SK-N-SH treated with all-trans-retinoic acid at 6 μM for 48 hours (cell line): ENCODE measurements around the gene ACSL5.

Source experiments
- ATAC-seq: fragments of 200-7000 bp; cut with Tn5 transposase; 3 replicates; pipeline ENCODE4 v1.9.1; 2020; ENCODE audit warnings: mild to moderate bottlenecking, moderate library complexity
- ARNTL ChIP-seq: fragments of 450-650 bp; formaldehyde crosslinking; IDR thresholded peaks from 2 replicates; pipeline ENCODE4 v1.5.0; 2020; ENCODE audit warnings: low read depth, mild to moderate bottlenecking, moderate library complexity, borderline replicate concordance
- BACH2 ChIP-seq: fragments of 250-450 bp; sonication (Bioruptor Pico); IDR thresholded peaks from 2 replicates; pipeline ENCODE4 v1.9.0; 2021; ENCODE audit warnings: mild to moderate bottlenecking, borderline replicate concordance
- CSDC2 ChIP-seq: fragments of 250-450 bp; sonication (Bioruptor Pico); IDR thresholded peaks from 2 replicates; pipeline ENCODE4 v1.5.0; 2020; ENCODE audit warnings: mild to moderate bottlenecking, moderate library complexity
- ESRRG ChIP-seq: fragments of 250-450 bp; sonication (Bioruptor Pico); IDR thresholded peaks from 2 replicates; pipeline ENCODE4 v1.6.1; 2021; ENCODE audit warnings: mild to moderate bottlenecking
- GLIS3 ChIP-seq: fragments of 250-450 bp; sonication (Bioruptor Pico); IDR thresholded peaks from 2 replicates; pipeline ENCODE4 v1.5.0; 2020; ENCODE audit warnings: mild to moderate bottlenecking, moderate library complexity
- ISL1 ChIP-seq: fragments of 250-450 bp; sonication (Bioruptor Pico); IDR thresholded peaks from 2 replicates; pipeline ENCODE4 v2.1.2; 2022; ENCODE audit warnings: mild to moderate bottlenecking, moderate library complexity
- OSR1 ChIP-seq: fragments of 250-450 bp; sonication (Bioruptor Pico); IDR thresholded peaks from 2 replicates; pipeline ENCODE4 v1.8.0; 2022; ENCODE audit warnings: moderate library complexity, mild to moderate bottlenecking, inconsistent platforms
- PPARA ChIP-seq: fragments of 250-450 bp; sonication (Bioruptor Pico); IDR thresholded peaks from 2 replicates; pipeline ENCODE4 v1.5.0; 2020; ENCODE audit warnings: mild to moderate bottlenecking, borderline replicate concordance
- RARB ChIP-seq: fragments of 250-450 bp; sonication (Bioruptor Pico); IDR thresholded peaks from 2 replicates; pipeline ENCODE4 v1.8.0; 2021; ENCODE audit warnings: mild to moderate bottlenecking, moderate library complexity
- SNAI2 ChIP-seq: fragments of 250-450 bp; sonication (Bioruptor Pico); IDR thresholded peaks from 2 replicates; pipeline ENCODE4 v1.5.0; 2020; ENCODE audit warnings: mild to moderate bottlenecking, moderate library complexity
- TCF4 ChIP-seq: fragments of 250-450 bp; sonication (Bioruptor Pico); IDR thresholded peaks from 2 replicates; pipeline ENCODE4 v1.8.0; 2021; ENCODE audit warnings: mild to moderate bottlenecking, moderate library complexity, borderline replicate concordance
- TOX ChIP-seq: fragments of 250-450 bp; sonication (Bioruptor Pico); IDR thresholded peaks from 2 replicates; pipeline ENCODE4 v1.8.0; 2021; ENCODE audit warnings: mild to moderate bottlenecking, moderate library complexity, borderline replicate concordance
- ZFP3 ChIP-seq: fragments of 250-450 bp; sonication (Bioruptor Pico); IDR thresholded peaks from 2 replicates; pipeline ENCODE4 v1.5.0; 2020; ENCODE audit warnings: mild to moderate bottlenecking, moderate library complexity
- ZFP30 ChIP-seq: fragments of 450-650 bp; formaldehyde crosslinking; IDR thresholded peaks from 2 replicates; pipeline ENCODE4 v1.5.0; 2022; ENCODE audit warnings: mild to moderate bottlenecking, moderate library complexity
- ZNF565 ChIP-seq: fragments of 450-650 bp; formaldehyde crosslinking; conservative IDR thresholded peaks from 2 replicates; pipeline ENCODE4 v1.5.0; 2020; ENCODE audit warnings: low read depth, mild to moderate bottlenecking, moderate library complexity
- ZNF70 ChIP-seq: fragments of 450-650 bp; formaldehyde crosslinking; IDR thresholded peaks from 2 replicates; pipeline ENCODE4 v1.5.0; 2020; ENCODE audit warnings: mild to moderate bottlenecking, moderate library complexity
- TF ChIP-seq, protein P1 (sequence below): fragments of 250-450 bp; sonication (Bioruptor Pico); IDR thresholded peaks from 2 replicates; pipeline ENCODE4 v1.5.1; 2021; ENCODE audit warnings: mild to moderate bottlenecking, moderate library complexity
- TF ChIP-seq, protein P2 (sequence below): fragments of 250-450 bp; sonication (Bioruptor Pico); IDR thresholded peaks from 2 replicates; pipeline ENCODE4 v1.5.1; 2020; ENCODE audit warnings: low read depth, mild to moderate bottlenecking, moderate library complexity
- TF ChIP-seq, protein P3 (sequence below): fragments of 250-450 bp; sonication (Bioruptor Pico); IDR thresholded peaks from 2 replicates; pipeline ENCODE4 v1.5.0; 2020; ENCODE audit warnings: mild to moderate bottlenecking, moderate library complexity
- TF ChIP-seq, protein P4 (sequence below): fragments of 250-450 bp; sonication (Bioruptor Pico); IDR thresholded peaks from 2 replicates; pipeline ENCODE4 v1.8.0; 2020; ENCODE audit warnings: mild to moderate bottlenecking, moderate library complexity, borderline replicate concordance
- TF ChIP-seq, protein P5 (sequence below): fragments of 250-450 bp; sonication (Bioruptor Pico); IDR thresholded peaks from 2 replicates; pipeline ENCODE4 v1.8.0; 2021; ENCODE audit warnings: low read depth, mild to moderate bottlenecking, moderate library complexity, borderline replicate concordance

ACSL5 gene

DNA sequence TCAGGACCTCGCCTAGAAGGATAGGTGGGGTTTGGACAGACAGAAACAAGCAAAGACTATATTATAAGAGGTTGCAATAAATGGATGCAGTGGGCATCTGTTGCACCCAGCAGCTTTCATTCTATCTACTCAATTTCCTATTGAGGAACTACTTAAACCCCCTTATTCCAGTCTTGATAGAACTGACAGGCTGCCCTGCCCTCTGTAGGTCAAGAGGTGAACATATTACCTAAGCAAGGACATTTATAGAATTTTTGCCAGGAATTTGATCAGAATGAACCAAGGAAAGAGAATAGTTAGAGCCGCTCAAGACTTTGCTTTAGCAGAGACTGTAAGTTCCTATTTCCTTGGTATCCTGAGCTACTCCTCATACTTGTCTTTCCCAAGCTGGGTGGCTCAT, 82.6 kb downstream of the ACSL5 start (continued):
- TF ChIP-seq, protein P1, sequence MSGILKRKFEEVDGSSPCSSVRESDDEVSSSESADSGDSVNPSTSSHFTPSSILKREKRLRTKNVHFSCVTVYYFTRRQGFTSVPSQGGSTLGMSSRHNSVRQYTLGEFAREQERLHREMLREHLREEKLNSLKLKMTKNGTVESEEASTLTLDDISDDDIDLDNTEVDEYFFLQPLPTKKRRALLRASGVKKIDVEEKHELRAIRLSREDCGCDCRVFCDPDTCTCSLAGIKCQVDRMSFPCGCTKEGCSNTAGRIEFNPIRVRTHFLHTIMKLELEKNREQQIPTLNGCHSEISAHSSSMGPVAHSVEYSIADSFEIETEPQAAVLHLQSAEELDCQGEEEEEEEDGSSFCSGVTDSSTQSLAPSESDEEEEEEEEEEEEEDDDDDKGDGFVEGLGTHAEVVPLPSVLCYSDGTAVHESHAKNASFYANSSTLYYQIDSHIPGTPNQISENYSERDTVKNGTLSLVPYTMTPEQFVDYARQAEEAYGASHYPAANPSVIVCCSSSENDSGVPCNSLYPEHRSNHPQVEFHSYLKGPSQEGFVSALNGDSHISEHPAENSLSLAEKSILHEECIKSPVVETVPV: no peak
- TF ChIP-seq BACH2 (no peak), ZFP30 (CRISPR knock-in tag) (no peak), ZFP3 (CRISPR knock-in tag) (no peak), TOX (CRISPR knock-in tag) (no peak)
- TF ChIP-seq, all 23 proteins: peak for 0

DNA sequence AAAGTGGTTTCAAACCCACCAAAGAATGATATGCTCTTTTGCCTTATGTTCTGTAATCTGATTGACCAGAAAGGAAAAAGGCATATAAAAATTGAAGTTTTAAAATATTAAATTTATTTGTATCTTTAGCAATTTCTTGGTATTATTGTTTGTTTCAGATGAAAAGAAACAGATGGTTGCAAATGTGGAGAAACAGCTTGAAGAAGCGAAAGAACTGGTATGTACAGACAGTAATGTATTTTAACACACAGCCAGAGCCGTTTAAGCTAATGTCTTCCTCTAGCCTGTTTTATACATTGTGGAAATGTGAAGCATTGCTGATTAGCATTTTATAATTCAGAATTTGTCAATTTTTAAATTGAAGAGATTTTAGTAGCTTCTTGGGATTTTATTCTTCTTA, 86.5 kb downstream of the ACSL5 start:
- TF ChIP-seq ARNTL (CRISPR knock-in tag) (no peak), OSR1 (no peak), ZNF565 (CRISPR knock-in tag) (no peak), CSDC2 (CRISPR knock-in tag) (no peak), ZFP3 (CRISPR knock-in tag) (no peak), ISL1 (CRISPR knock-in tag) (no peak), TOX (CRISPR knock-in tag) (no peak), PPARA (CRISPR knock-in tag) (no peak), ZNF70 (CRISPR knock-in tag) (no peak), RARB (CRISPR knock-in tag) (no peak), GLIS3 (no peak), ESRRG (no peak)
- TF ChIP-seq, protein P2, sequence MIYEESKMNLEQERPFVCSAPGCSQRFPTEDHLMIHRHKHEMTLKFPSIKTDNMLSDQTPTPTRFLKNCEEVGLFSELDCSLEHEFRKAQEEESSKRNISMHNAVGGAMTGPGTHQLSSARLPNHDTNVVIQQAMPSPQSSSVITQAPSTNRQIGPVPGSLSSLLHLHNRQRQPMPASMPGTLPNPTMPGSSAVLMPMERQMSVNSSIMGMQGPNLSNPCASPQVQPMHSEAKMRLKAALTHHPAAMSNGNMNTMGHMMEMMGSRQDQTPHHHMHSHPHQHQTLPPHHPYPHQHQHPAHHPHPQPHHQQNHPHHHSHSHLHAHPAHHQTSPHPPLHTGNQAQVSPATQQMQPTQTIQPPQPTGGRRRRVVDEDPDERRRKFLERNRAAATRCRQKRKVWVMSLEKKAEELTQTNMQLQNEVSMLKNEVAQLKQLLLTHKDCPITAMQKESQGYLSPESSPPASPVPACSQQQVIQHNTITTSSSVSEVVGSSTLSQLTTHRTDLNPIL: no peak
- TF ChIP-seq, protein P3, sequence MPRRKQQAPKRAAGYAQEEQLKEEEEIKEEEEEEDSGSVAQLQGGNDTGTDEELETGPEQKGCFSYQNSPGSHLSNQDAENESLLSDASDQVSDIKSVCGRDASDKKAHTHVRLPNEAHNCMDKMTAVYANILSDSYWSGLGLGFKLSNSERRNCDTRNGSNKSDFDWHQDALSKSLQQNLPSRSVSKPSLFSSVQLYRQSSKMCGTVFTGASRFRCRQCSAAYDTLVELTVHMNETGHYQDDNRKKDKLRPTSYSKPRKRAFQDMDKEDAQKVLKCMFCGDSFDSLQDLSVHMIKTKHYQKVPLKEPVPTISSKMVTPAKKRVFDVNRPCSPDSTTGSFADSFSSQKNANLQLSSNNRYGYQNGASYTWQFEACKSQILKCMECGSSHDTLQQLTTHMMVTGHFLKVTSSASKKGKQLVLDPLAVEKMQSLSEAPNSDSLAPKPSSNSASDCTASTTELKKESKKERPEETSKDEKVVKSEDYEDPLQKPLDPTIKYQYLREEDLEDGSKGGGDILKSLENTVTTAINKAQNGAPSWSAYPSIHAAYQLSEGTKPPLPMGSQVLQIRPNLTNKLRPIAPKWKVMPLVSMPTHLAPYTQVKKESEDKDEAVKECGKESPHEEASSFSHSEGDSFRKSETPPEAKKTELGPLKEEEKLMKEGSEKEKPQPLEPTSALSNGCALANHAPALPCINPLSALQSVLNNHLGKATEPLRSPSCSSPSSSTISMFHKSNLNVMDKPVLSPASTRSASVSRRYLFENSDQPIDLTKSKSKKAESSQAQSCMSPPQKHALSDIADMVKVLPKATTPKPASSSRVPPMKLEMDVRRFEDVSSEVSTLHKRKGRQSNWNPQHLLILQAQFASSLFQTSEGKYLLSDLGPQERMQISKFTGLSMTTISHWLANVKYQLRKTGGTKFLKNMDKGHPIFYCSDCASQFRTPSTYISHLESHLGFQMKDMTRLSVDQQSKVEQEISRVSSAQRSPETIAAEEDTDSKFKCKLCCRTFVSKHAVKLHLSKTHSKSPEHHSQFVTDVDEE (CRISPR knock-in tag): no peak
- TF ChIP-seq, protein P4, sequence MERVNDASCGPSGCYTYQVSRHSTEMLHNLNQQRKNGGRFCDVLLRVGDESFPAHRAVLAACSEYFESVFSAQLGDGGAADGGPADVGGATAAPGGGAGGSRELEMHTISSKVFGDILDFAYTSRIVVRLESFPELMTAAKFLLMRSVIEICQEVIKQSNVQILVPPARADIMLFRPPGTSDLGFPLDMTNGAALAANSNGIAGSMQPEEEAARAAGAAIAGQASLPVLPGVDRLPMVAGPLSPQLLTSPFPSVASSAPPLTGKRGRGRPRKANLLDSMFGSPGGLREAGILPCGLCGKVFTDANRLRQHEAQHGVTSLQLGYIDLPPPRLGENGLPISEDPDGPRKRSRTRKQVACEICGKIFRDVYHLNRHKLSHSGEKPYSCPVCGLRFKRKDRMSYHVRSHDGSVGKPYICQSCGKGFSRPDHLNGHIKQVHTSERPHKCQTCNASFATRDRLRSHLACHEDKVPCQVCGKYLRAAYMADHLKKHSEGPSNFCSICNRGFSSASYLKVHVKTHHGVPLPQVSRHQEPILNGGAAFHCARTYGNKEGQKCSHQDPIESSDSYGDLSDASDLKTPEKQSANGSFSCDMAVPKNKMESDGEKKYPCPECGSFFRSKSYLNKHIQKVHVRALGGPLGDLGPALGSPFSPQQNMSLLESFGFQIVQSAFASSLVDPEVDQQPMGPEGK: no peak
- TF ChIP-seq, protein P5, sequence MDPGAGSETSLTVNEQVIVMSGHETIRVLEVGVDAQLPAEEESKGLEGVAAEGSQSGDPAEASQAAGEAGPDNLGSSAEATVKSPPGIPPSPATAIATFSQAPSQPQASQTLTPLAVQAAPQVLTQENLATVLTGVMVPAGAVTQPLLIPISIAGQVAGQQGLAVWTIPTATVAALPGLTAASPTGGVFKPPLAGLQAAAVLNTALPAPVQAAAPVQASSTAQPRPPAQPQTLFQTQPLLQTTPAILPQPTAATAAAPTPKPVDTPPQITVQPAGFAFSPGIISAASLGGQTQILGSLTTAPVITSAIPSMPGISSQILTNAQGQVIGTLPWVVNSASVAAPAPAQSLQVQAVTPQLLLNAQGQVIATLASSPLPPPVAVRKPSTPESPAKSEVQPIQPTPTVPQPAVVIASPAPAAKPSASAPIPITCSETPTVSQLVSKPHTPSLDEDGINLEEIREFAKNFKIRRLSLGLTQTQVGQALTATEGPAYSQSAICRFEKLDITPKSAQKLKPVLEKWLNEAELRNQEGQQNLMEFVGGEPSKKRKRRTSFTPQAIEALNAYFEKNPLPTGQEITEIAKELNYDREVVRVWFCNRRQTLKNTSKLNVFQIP (CRISPR knock-in tag): no peak
- TF ChIP-seq, protein P1: no peak
- ATAC-seq: no peak

DNA sequence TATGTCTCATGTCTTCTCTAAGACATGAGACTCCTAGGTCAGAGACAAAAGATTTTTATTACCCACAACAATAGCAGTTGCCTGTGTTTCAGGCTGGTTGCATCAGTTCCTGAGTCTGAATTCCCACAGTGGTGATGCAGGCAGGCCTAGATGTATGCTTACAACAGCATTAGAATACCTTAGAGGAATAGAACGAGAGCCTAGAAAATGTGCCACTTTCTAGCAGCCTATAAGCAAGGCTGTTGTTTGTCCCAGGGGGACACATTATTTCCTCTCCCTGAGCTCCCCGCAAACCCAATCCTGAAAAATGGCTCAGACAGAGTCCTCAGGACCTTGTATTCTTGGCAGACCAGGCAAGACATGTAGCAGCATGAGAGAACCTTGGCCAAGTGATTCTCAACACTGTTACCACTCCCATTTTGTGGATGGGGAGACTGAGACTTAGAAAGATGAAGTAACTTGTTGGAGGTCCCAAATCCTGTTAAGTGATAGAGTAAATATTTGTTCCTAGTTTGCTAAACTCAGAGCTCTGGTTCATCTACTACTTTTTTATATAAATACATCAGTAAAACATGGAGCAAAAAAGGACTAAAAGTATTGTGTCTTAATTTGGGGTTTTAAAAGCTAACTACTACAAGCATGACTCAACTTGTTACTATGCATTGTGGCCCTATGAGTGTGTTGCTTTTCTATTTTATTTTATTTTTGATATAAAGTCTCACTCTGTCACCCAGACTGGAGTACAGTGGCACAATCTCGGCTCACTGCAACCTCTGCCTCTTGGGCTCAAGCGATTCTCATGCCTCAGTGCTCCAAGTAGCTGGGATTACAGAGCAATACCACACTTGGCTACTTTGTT, 87.3 kb downstream of the ACSL5 start:
- ATAC-seq: no peak
- TF ChIP-seq ZFP3 (CRISPR knock-in tag) (no peak), TCF4 (CRISPR knock-in tag) (no peak), ZNF565 (CRISPR knock-in tag) (no peak), CSDC2 (CRISPR knock-in tag) (no peak), OSR1 (no peak), SNAI2 (CRISPR knock-in tag) (no peak)
- TF ChIP-seq, protein P1: no peak
- TF ChIP-seq, protein P5 (CRISPR knock-in tag): no peak
